Transverse colon (tissue), 4 donors: ENCODE data around the gene ATG2B. TPM values are rescaled to one million over a fixed set of nuclear protein-coding genes. Genes with fewer than 3 reads are reported as not detected.

ENCODE experiments used
- DNase-seq: peaks from one replicate; pipeline ENCODE4 v3.0.0-alpha.2; 2019
- H3K27ac ChIP-seq, 4 donors: fragments of 200-600 bp; sonication (generic); 2 replicates each; pipeline ENCODE4 v1.5.1; 2016 to 2018; ENCODE audit warnings: inconsistent platforms in 4 of 4
- H3K27me3 ChIP-seq: fragments of 200-600 bp; sonication (generic); 2 replicates; pipeline ENCODE4 v1.5.1; 2017; ENCODE audit warnings: inconsistent platforms
- H3K36me3 ChIP-seq, 4 donors: fragments of 200-600 bp; sonication (generic); 2 replicates each; pipeline ENCODE4 v1.5.1; 2017 to 2019; ENCODE audit warnings: inconsistent platforms in 4 of 4
- H3K4me1 ChIP-seq, 4 donors: fragments of 200-600 bp; sonication (generic); 2 replicates each; pipeline ENCODE4 v1.5.1; 2017 to 2020; ENCODE audit warnings: inconsistent platforms in 4 of 4
- H3K4me3 ChIP-seq, 4 donors: fragments of 200-600 bp; sonication (generic); 1 replicate in 1 of 4; 2 replicates in 3 of 4; pipeline versions ENCODE4 v1.5.1 to v1.6.1; 2017 to 2019; ENCODE audit warnings: inconsistent platforms in 4 of 4
- H3K9me3 ChIP-seq, 2 donors: fragments of 200-600 bp; sonication (generic); 2 replicates each; pipeline ENCODE4 v1.5.1; 2017 to 2019; ENCODE audit warnings: inconsistent platforms in 2 of 2
- CTCF ChIP-seq, 5 experiments: fragments of 200-600 bp in 3 of 5; fragments of 450-650 bp in 2 of 5; sonication (generic) in 3 of 5; IDR thresholded peaks; 1 replicate in 2 of 5; 2 replicates in 3 of 5; pipeline ENCODE4 v1.5.1; 2016 to 2017; ENCODE audit warnings: antibody characterized with exemption in 5 of 5, inconsistent platforms in 3 of 5, mild to moderate bottlenecking in 2 of 5, moderate library complexity in 1 of 5
- EP300 ChIP-seq: sonication (generic); formaldehyde crosslinking; IDR thresholded peaks from one replicate; pipeline ENCODE4 v1.6.1; 2017; ENCODE audit warnings: antibody characterized with exemption, low read depth
- POLR2A ChIP-seq: fragments of 450-650 bp; IDR thresholded peaks from one replicate; pipeline ENCODE4 v1.6.1; 2016; ENCODE audit warnings: antibody characterized with exemption, mild to moderate bottlenecking, moderate library complexity
- POLR2AphosphoS5 ChIP-seq, 3 donors: sonication (generic); formaldehyde crosslinking; IDR thresholded peaks; one replicate each; pipeline ENCODE4 v1.6.1; 2016; ENCODE audit warnings: antibody characterized with exemption in 3 of 3
- WGBS, 2 donors: methylation state at CpG; one replicate each; pipeline ENCODE4 v1.1.5; 2018; ENCODE audit warnings: low coverage in 1 of 2; 5-methylcytosine and 5-hydroxymethylcytosine counted together
- in situ Hi-C, 4 donors: fragments of 200-750 bp; cut with MboI; loops; one replicate each; pipeline versions ENCODE4 v1.15.0 to v1.15.1; 2017; ENCODE audit warnings: low sequenced_read_pairs in 3 of 4, low pct_ligation_motif_present in 1 of 4, low pct_unique_long_range_greater_than_20kb in 1 of 4
- intact Hi-C: fragments of 100-400 bp; cut with DNase I; formaldehyde crosslinking; loops from one replicate; pipeline ENCODE4 v1.15.1; 2023; ENCODE audit warnings: low total_unique reads
- total RNA-seq, 4 donors: library from RNA; depleted of rRNA; stranded (reverse); fragments of >200 nt; gene quantifications; one replicate each; pipeline ENCODE4 v1.1.0, GENCODE V29; 2016

ATG2B gene
- total RNA-seq, 4 donors from 2014 or later, result 30.7 to 47.5 (median 42.7) TPM

- in situ Hi-C loops, result no loop called here
- 30% methylated on average over 3 of the region's 3 CpGs; no CpG with 5 or more reads in 1 of the 2 donors for WGBS, 2 donors
- no peaks in the 10 kb centered on the region for H3K27me3 ChIP-seq
- intact Hi-C loops, result loop anchor here (10.0 kb wide), 1 partner anchor 243 kb away; no protein-coding TSS in a partner anchor
- no peak overlapping the region for H3K27ac ChIP-seq
- H3K4me3 ChIP-seq, result no peak overlapping the region
- no peak for TF ChIP-seq EP300
- no peak for TF ChIP-seq POLR2A
- no peak for TF ChIP-seq POLR2AphosphoS5 (IDR thresholded peaks at IDR 0.05)
- no peak for TF ChIP-seq CTCF (IDR thresholded peaks at IDR 0.05)
- no peaks in the 10 kb centered on the region for H3K36me3 ChIP-seq
- H3K9me3 ChIP-seq, result no peaks in the 10 kb centered on the region
- peaks cover 3 to 29% (median 6%) of the 10 kb centered on the region in 4 donors for H3K4me1 ChIP-seq
- DNase-seq, result no peak
Observed at GRCh38 chr14:96267336-96267735, 95.8 kb downstream of the ATG2B start.

- H3K36me3 ChIP-seq, result no peaks in the 10 kb centered on the region
- no peak for DNase-seq
- 72 to 73% methylated on average over 4 to 16 of the region's 16 CpGs for whole genome bisulfite sequencing, 2 donors
- no peaks in the 10 kb centered on the region for H3K27me3 ChIP-seq
- H3K4me3 ChIP-seq, result no peak overlapping the region
- intact Hi-C loops (loop anchor here (10.0 kb wide), 1 partner anchor 241 kb away; no protein-coding TSS in a partner anchor), in situ Hi-C loops (no loop called here)
- TF ChIP-seq POLR2AphosphoS5 (IDR thresholded peaks at IDR 0.05) (no peak), EP300 (no peak), CTCF (IDR thresholded peaks at IDR 0.05) (no peak), POLR2A (no peak)
- H3K27ac ChIP-seq, result no peak overlapping the region
- H3K9me3 ChIP-seq, result no peaks in the 10 kb centered on the region
- H3K4me1 ChIP-seq, result peaks cover 3 to 33% (median 6%) of the 10 kb centered on the region in 4 donors
Observed at GRCh38 chr14:96265383-96266095, 97.6 kb downstream of the ATG2B start.

GRCh38 chr14:96264853-96265252, 98.3 kb downstream of the ATG2B start:
- 74 to 75% methylated on average over 2 to 3 of the region's 3 CpGs for WGBS, 2 donors
- in situ Hi-C loops (no loop called here), intact Hi-C loops (loop anchor here (10.0 kb wide), 1 partner anchor 240 kb away; no protein-coding TSS in a partner anchor)
- TF ChIP-seq POLR2AphosphoS5 (IDR thresholded peaks at IDR 0.05) (no peak), EP300 (no peak), CTCF (IDR thresholded peaks at IDR 0.05) (peak; percentile 23 to 50 (median 32)), POLR2A (no peak)
- no peaks in the 10 kb centered on the region for H3K27me3 ChIP-seq
- no peak overlapping the region for H3K27ac ChIP-seq
- no peaks in the 10 kb centered on the region for H3K9me3 ChIP-seq
- no peak for DNase-seq
- H3K4me1 ChIP-seq, result peaks cover 3 to 33% (median 6%) of the 10 kb centered on the region in 4 donors
- H3K4me3 ChIP-seq, result no peak overlapping the region
- no peaks in the 10 kb centered on the region for H3K36me3 ChIP-seq

- DNase-seq, result no peak
- TF ChIP-seq POLR2AphosphoS5 (IDR thresholded peaks at IDR 0.05) (no peak), POLR2A (no peak), CTCF (IDR thresholded peaks at IDR 0.05) (no peak), EP300 (no peak)
- Histone ChIP-seq H3K27me3 (no peaks in the 10 kb centered on the region), H3K4me3 (no peak overlapping the region), H3K4me1 (peaks cover 3 to 29% (median 6%) of the 10 kb centered on the region in 4 donors), H3K27ac (no peak overlapping the region), H3K36me3 (no peaks in the 10 kb centered on the region), H3K9me3 (no peaks in the 10 kb centered on the region)
- 95% methylated on average over 14 of the region's 14 CpGs; no CpG with 5 or more reads in 1 of the 2 donors for WGBS, 2 donors
- in situ Hi-C loops, result no loop called here
- intact Hi-C loops, result loop anchor here (10.0 kb wide), 1 partner anchor 239 kb away; no protein-coding TSS in a partner anchor
Observed at GRCh38 chr14:96264200-96264553, 99.0 kb downstream of the ATG2B start.
